Osteocyte (in vitro differentiated cells): Measurements from ENCODE around the gene SCGB1C2. TPM values are rescaled to one million over a fixed set of nuclear protein-coding genes. Genes with fewer than 3 reads are reported as not detected.
"Not testable (repeated sequence)": the region's sequence is repeated elsewhere in the genome, so short reads cannot be mapped to it uniquely, and the experiment has no call there.

Experiments used
- DNase-seq: peaks from one replicate; pipeline ENCODE4 v3.0.0; 2021; ENCODE audit warnings: mixed read lengths; ENCODE audit not compliant: unreplicated experiment; ENCODE audit errors: extremely low spot score
- H3K27ac Mint-ChIP-seq: one replicate; pipeline ENCODE4 v1.8.0; 2021; ENCODE audit warnings: mild to moderate bottlenecking, mixed read lengths; ENCODE audit not compliant: unreplicated experiment
- H3K27me3 Mint-ChIP-seq: one replicate; pipeline ENCODE4 v1.8.0; 2021; ENCODE audit warnings: mixed read lengths; ENCODE audit not compliant: unreplicated experiment
- H3K36me3 Mint-ChIP-seq: one replicate; pipeline ENCODE4 v1.8.0; 2021; ENCODE audit warnings: mixed read lengths; ENCODE audit not compliant: unreplicated experiment
- H3K4me1 Mint-ChIP-seq: one replicate; pipeline ENCODE4 v1.8.0; 2021; ENCODE audit warnings: mixed read lengths; ENCODE audit not compliant: unreplicated experiment
- H3K4me3 Mint-ChIP-seq: one replicate; pipeline ENCODE4 v1.8.0; 2021; ENCODE audit warnings: mild to moderate bottlenecking, moderate library complexity, mixed read lengths; ENCODE audit not compliant: unreplicated experiment
- H3K9me3 Mint-ChIP-seq: one replicate; pipeline ENCODE4 v1.8.0; 2021; ENCODE audit warnings: mixed read lengths; ENCODE audit not compliant: unreplicated experiment
- CTCF ChIP-seq: fragments of 200-600 bp; sonication (generic); IDR thresholded peaks from 2 replicates; pipeline ENCODE4 v1.5.0; 2021; ENCODE audit warnings: antibody characterized with exemption, mild to moderate bottlenecking, moderate library complexity
- total RNA-seq: library from RNA; stranded (reverse); gene quantifications from 2 replicates; pipeline ENCODE4 v1.2.1, GENCODE V29; 2021

SCGB1C2 gene
- total RNA-seq, 1 donor from 2014 or later = not detected

GRCh38 chr17:136531-136930 is 838 bp upstream of the SCGB1C2 start:
- H3K27ac Mint-ChIP-seq, H3K9me3 Mint-ChIP-seq, H3K4me3 Mint-ChIP-seq, H3K4me1 Mint-ChIP-seq, H3K27me3 Mint-ChIP-seq, H3K36me3 Mint-ChIP-seq: not testable (repeated sequence)
- TF ChIP-seq CTCF = peak; percentile 60
- DNase-seq = peak; percentile 91

- H3K4me1 Mint-ChIP-seq, H3K36me3 Mint-ChIP-seq, H3K27me3 Mint-ChIP-seq, H3K9me3 Mint-ChIP-seq, H3K4me3 Mint-ChIP-seq, H3K27ac Mint-ChIP-seq: not testable (repeated sequence)
- peak; percentile 79 for DNase-seq
Observed at GRCh38 chr17:139401-140205, 2.2 kb downstream of the SCGB1C2 start.

GRCh38 chr17:142102-142661 is 4.8 kb downstream of the SCGB1C2 start:
- Mint-ChIP-seq H3K27ac (no peak overlapping the region), H3K27me3 (no peaks in the 10 kb centered on the region), H3K4me1 (peaks cover 2% of the 10 kb centered on the region), H3K4me3 (no peak overlapping the region), H3K9me3 (no peaks in the 10 kb centered on the region), H3K36me3 (no peaks in the 10 kb centered on the region)
- peak; percentile 76 for DNase-seq
- no peak for TF ChIP-seq CTCF

- Mint-ChIP-seq H3K4me3 (no peak overlapping the region), H3K4me1 (peaks cover 2% of the 10 kb centered on the region), H3K9me3 (no peaks in the 10 kb centered on the region), H3K27ac (no peak overlapping the region), H3K27me3 (no peaks in the 10 kb centered on the region), H3K36me3 (no peaks in the 10 kb centered on the region)
- peak; percentile 40 for DNase-seq
- TF ChIP-seq CTCF = no peak
Observed at GRCh38 chr17:142876-143784, 5.8 kb downstream of the SCGB1C2 start.

GRCh38 chr17:143785-144281 is 6.5 kb downstream of the SCGB1C2 start:
- peak; percentile 89 for TF ChIP-seq CTCF
- Mint-ChIP-seq H3K9me3 (no peaks in the 10 kb centered on the region), H3K36me3 (no peaks in the 10 kb centered on the region), H3K4me3 (no peak overlapping the region), H3K27ac (no peak overlapping the region), H3K27me3 (no peaks in the 10 kb centered on the region), H3K4me1 (peaks cover 2% of the 10 kb centered on the region)
- DNase-seq = peak; percentile 94
